NCI-H2107 treated with DMSO at 0.1 percent for 48 hours (cell line): ENCODE measurements around the gene AMTN.
A peak's percentile ranks its signal among the peaks of the same experiment; 100 is the strongest.

Experiments
- DNase-seq: peaks from one replicate; lab custom pipeline; 2025; ENCODE audit not compliant: unreplicated experiment; lab: John Stamatoyannopoulos, UW

AMTN gene

GRCh38 chr4:70559211-70559830, 41.0 kb downstream of the AMTN start:
- peak; percentile 1 for DNase-seq

DNA sequence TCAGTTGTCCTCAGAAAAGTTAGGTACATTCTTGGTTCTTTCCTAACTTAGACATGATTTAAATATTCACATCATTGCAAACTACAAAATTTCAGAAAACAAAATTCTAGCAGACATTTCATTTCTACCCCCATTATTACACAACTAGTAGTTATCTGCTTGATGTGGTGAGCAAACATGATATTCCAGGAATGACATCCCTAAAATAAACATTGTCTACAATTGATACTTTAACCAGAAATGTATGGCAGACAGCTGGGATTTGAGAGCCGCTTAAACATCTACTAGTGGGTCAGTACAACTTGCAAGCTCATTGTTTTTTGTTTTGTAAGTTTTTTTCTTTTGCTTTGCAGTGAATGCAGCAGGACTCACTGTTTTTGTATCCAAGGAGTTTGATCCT, 41.6 kb downstream of the AMTN start:
- no peak for DNase-seq

DNA sequence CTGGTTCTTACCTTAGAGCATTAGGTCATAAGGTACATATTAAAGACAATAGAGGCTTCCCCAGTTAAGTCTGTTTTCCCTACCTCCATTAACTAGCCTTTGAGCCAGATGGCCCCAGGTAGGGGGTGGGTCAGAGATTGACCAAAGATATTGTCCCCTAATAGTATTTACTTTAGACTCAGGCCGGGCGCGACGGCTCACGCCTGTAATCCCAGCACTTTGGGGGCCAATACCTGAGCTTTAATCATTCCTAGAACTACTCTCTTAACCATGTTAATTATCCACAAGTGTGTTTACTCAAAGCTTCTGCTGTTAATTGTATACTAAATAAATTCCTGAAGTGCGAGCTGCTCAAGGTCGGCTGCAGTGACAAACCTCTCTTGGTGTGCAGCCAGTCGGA, 45.7 kb downstream of the AMTN start:
- DNase-seq, result no peak

- no peak for DNase-seq
These were observed 52.4 kb downstream of the AMTN start for GRCh38 chr4:70570796-70571195.

DNA sequence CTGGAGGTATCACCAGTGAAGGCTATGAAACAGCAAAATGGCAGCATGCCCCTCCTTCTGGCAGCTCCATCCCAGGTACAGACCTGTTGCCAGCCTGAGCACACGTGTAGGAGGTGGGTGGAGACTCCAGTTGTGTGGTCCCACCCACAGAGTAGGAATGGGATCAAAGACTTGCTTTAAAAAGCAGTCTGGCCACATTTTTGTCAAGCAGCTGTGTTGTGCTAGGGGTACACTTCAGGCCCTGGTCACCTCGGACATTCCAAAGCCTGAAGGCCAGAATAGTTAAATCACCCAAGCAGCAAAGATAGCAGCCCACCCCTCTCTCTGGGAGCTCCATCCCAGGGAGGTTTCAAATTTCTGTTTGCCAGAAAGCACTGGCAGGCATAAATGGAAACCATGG, 53.4 kb downstream of the AMTN start:
- DNase-seq, result no peak

DNA sequence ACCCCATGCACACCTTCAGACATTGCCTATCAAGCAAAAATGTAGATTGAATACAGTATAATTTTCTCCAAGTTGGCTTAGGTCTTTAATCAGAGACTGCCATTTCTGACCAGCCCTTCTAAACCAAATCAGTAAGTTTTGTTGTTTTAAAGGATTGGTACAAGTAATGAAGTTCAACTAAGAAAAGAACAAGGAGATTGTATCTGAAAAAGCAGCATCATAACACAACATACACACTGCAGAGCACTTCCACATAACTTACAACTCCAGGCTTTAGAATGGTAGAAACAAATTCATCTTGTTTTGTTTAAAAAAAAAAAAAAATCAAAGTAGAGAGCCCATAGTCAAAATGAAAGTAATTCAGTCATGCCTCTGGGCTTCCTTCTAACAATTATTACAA, 57.6 kb downstream of the AMTN start:
- DNase-seq, result no peak

DNA sequence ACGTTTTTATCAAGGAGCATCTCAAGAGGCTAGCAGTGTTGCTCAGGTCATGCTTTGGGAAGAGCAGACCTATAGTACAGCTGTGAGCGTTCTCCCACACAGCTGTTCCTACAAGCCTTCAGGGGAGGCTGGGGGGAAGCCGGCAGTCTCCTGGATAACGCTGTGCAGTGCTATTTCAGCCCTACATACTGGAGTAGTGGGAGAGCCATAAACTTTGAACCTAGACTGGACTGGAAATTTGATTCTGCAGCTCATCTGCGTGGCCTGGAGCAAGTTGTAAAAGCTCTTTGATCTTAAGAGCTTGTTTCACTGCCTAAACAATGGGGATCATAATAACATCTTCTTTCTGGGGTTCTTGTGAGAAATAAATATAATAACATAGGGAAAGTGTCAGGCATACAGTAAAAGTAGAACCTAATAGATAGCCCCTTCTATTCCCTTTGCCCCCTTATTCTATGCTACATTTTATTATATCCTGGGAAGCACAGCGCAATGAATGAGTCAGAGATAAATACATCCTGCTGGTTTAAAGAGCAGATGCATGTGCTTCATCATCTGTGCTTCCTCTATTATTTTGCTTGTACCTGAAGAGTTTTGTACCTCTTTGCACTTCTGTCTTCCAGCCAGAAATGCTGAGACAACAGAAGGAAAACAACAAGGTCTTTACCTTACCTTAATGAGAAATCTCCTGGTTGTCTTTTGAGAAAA, 59.0 kb downstream of the AMTN start:
- DNase-seq, result no peak

GRCh38 chr4:70581980-70582379, 63.6 kb downstream of the AMTN start:
- DNase-seq, result no peak
